Keratinocyte (primary cell): ENCODE results near the gene ZBTB20. TPM values are rescaled to one million over a fixed set of nuclear protein-coding genes. Genes with fewer than 3 reads are reported as not detected.

ENCODE experiments used
- DNase-seq: peaks from one replicate; pipeline ENCODE4 v3.0.0-alpha.2; 2011; ENCODE audit warnings: low read depth, missing footprints, low spot score
- FAIRE-seq: peaks from 2 replicates; lab custom pipeline; 2011; peaks lifted over from hg19 to GRCh38; lab: Jason Lieb, UNC
- H2AFZ ChIP-seq: 2 replicates; pipeline ENCODE4 v1.6.0; 2012; ENCODE audit warnings: low read length, control low read depth, inconsistent platforms; ENCODE audit not compliant: control insufficient read depth
- H3K27ac ChIP-seq: 2 replicates; pipeline ENCODE4 v1.5.1; 2011; ENCODE audit warnings: low read length; ENCODE audit not compliant: control insufficient read depth, insufficient read depth
- H3K27me3 ChIP-seq: 3 replicates; pipeline ENCODE4 v1.6.0; 2011; ENCODE audit warnings: low read length; ENCODE audit not compliant: control insufficient read depth, insufficient read depth; ENCODE audit errors: extremely low read depth
- H3K36me3 ChIP-seq, 2 experiments: 2 replicates in 1 of 2; 3 replicates in 1 of 2; pipeline ENCODE4 v1.5.1; 2011; ENCODE audit warnings: low read length in 2 of 2, mild to moderate bottlenecking in 1 of 2; ENCODE audit not compliant: control insufficient read depth in 2 of 2, insufficient read depth in 2 of 2; ENCODE audit errors: extremely low read depth in 1 of 2
- H3K4me1 ChIP-seq: 3 replicates; pipeline ENCODE4 v1.5.1; 2011; ENCODE audit warnings: low read length; ENCODE audit not compliant: control insufficient read depth, insufficient read depth; ENCODE audit errors: extremely low read depth
- H3K4me2 ChIP-seq: 3 replicates; pipeline ENCODE4 v1.6.0; 2011; ENCODE audit warnings: low read depth, low read length; ENCODE audit not compliant: control insufficient read depth, insufficient read depth; ENCODE audit errors: extremely low read depth
- H3K4me3 ChIP-seq, 3 experiments: fragments of 200-600 bp in 1 of 3; sonication (generic) in 1 of 3; 2 replicates in 2 of 3; 3 replicates in 1 of 3; pipeline ENCODE4 v1.5.1; 2011 to 2016; ENCODE audit warnings: low read length in 3 of 3, mild to moderate bottlenecking in 3 of 3, control low read depth in 2 of 3, inconsistent platforms in 1 of 3, low read depth in 1 of 3, mixed read lengths in 1 of 3, mixed run types in 1 of 3, moderate library complexity in 1 of 3; ENCODE audit not compliant: control insufficient read depth in 2 of 3, insufficient read depth in 2 of 3; ENCODE audit errors: extremely low read depth in 1 of 3
- H3K79me2 ChIP-seq: 2 replicates; pipeline ENCODE4 v1.6.0; 2012; ENCODE audit warnings: low read length; ENCODE audit not compliant: control insufficient read depth, insufficient read depth
- H3K9ac ChIP-seq: 3 replicates; pipeline ENCODE4 v1.6.0; 2011; ENCODE audit warnings: low read length; ENCODE audit not compliant: control insufficient read depth, insufficient read depth; ENCODE audit errors: extremely low read depth
- H3K9me1 ChIP-seq: 3 replicates; pipeline ENCODE4 v1.6.0; 2011; ENCODE audit warnings: low read length; ENCODE audit not compliant: control insufficient read depth, insufficient read depth; ENCODE audit errors: extremely low read depth
- H3K9me3 ChIP-seq: 2 replicates; pipeline ENCODE4 v1.5.1; 2012; ENCODE audit warnings: low read depth, low read length; ENCODE audit not compliant: control insufficient read depth
- H4K20me1 ChIP-seq: 3 replicates; pipeline ENCODE4 v1.6.0; 2011; ENCODE audit warnings: low read length; ENCODE audit not compliant: control insufficient read depth, insufficient read depth; ENCODE audit errors: extremely low read depth
- CTCF ChIP-seq, 3 experiments: IDR thresholded peaks in 1 of 3; conservative IDR thresholded peaks in 1 of 3; optimal IDR thresholded peaks in 1 of 3; 2 replicates in 2 of 3; 3 replicates in 1 of 3; pipeline versions ENCODE3 to v1.5.1; 2011; ENCODE audit warnings: low read length in 3 of 3, mild to moderate bottlenecking in 3 of 3, moderate library complexity in 2 of 3, control low read depth in 1 of 3, inconsistent platforms in 1 of 3; ENCODE audit not compliant: insufficient read depth in 2 of 3; ENCODE audit errors: extremely low read depth in 1 of 3
- EZH2 ChIP-seq: IDR thresholded peaks from one replicate; pipeline ENCODE4 v1.6.1; 2012; ENCODE audit warnings: inconsistent platforms, mild to moderate bottlenecking, low read length, moderate library complexity
- dilution Hi-C: fragments of 300-500 bp; cut with MboI; formaldehyde crosslinking; loops from one replicate; pipeline ENCODE4 v1.7.0; 2020; ENCODE audit warnings: low sequenced_read_pairs; ENCODE audit not compliant: extremely low pct_ligation_motif_present
- polyA plus RNA-seq, 5 experiments: library from polyadenylated mRNA; depleted of rRNA in 3 of 5; stranded (reverse) in 3 of 5; stranded (forward) in 1 of 5; unstranded in 1 of 5; fragments of >200 nt; gene quantifications; 1 replicate in 1 of 5; 2 replicates in 3 of 5; 3 replicates in 1 of 5; pipeline versions ENCODE4 v1.2.1 to v1.2.3, GENCODE V29; 2011 to 2012; ENCODE audit warnings: missing spikeins in 2 of 5, low read depth in 1 of 5, low replicate concordance in 1 of 5

ZBTB20 gene
- polyA plus RNA-seq, 1 donor (not counting 4 experiments of a cell fraction or from before 2014, with no cell fraction given) = 0.52 TPM

- dilution Hi-C loops = no loop called here
Observed at GRCh38 chr3:115100806-115101205, 46.3 kb downstream of the ZBTB20 start.

GRCh38 chr3:115099986-115100571, 47.0 kb downstream of the ZBTB20 start:
- H3K4me2 ChIP-seq = peak overlapping the region; percentile 75
- H3K27ac ChIP-seq = no peak overlapping the region
- H3K9ac ChIP-seq = no peak overlapping the region
- H4K20me1 ChIP-seq = no peaks in the 10 kb centered on the region
- H2AFZ ChIP-seq = peak overlapping the region; percentile 95
- H3K4me1 ChIP-seq = peaks cover 9% of the 10 kb centered on the region
- no peaks in the 10 kb centered on the region for H3K27me3 ChIP-seq
- H3K9me1 ChIP-seq = no peaks in the 10 kb centered on the region
- dilution Hi-C loops = no loop called here
- no peak for FAIRE-seq
- no peak for TF ChIP-seq EZH2
- no peak for TF ChIP-seq CTCF (optimal IDR thresholded peaks at IDR 0.05 in 1 of 3, IDR thresholded peaks at IDR 0.05 in 1 of 3, conservative IDR thresholded peaks at IDR 0.05 in 1 of 3; ENCODE audit: extremely low read depth in 1 of 3, insufficient read depth in 2 of 3, low read length in 3 of 3)
- no peaks in the 10 kb centered on the region for H3K36me3 ChIP-seq
- no peaks in the 10 kb centered on the region for H3K9me3 ChIP-seq
- no peak for DNase-seq
- H3K4me3 ChIP-seq = peak overlapping the region in 2 of 3 experiments; percentile 41 to 46
- no peaks in the 10 kb centered on the region for H3K79me2 ChIP-seq

More at GRCh38 chr3:115100806-115101205, 46.3 kb downstream of the ZBTB20 start:
- no peaks in the 10 kb centered on the region for H3K27me3 ChIP-seq
- H3K79me2 ChIP-seq = no peaks in the 10 kb centered on the region
- H3K9me1 ChIP-seq = no peaks in the 10 kb centered on the region
- H4K20me1 ChIP-seq = no peaks in the 10 kb centered on the region
- H3K4me1 ChIP-seq = peaks cover 9% of the 10 kb centered on the region
- FAIRE-seq = no peak
- no peaks in the 10 kb centered on the region for H3K9me3 ChIP-seq
- H3K4me3 ChIP-seq = no peak overlapping the region
- H2AFZ ChIP-seq = no peak overlapping the region
- DNase-seq = no peak
- TF ChIP-seq EZH2 (no peak), CTCF (optimal IDR thresholded peaks at IDR 0.05 in 1 of 3, IDR thresholded peaks at IDR 0.05 in 1 of 3, conservative IDR thresholded peaks at IDR 0.05 in 1 of 3; ENCODE audit: extremely low read depth in 1 of 3, insufficient read depth in 2 of 3, low read length in 3 of 3) (no peak)
- no peak overlapping the region for H3K9ac ChIP-seq
- H3K36me3 ChIP-seq = no peaks in the 10 kb centered on the region
- no peak overlapping the region for H3K27ac ChIP-seq
- H3K4me2 ChIP-seq = no peak overlapping the region
